NCI-H2171 treated with DMSO at 0.1 percent for 48 hours (cell line): ENCODE results near the gene ARHGEF7.
"Not testable (repeated sequence)": the region's sequence is repeated elsewhere in the genome, so short reads cannot be mapped to it uniquely, and the experiment has no call there.

Experiments
- DNase-seq: peaks from one replicate; lab custom pipeline; 2025; lab: John Stamatoyannopoulos, UW

Gene ARHGEF7

GRCh38 chr13:111171629-111172028, 56.5 kb downstream of the ARHGEF7 start:
- no peak for DNase-seq

GRCh38 chr13:111174377-111175114, 59.4 kb downstream of the ARHGEF7 start:
- peak; percentile 70 for DNase-seq

DNA sequence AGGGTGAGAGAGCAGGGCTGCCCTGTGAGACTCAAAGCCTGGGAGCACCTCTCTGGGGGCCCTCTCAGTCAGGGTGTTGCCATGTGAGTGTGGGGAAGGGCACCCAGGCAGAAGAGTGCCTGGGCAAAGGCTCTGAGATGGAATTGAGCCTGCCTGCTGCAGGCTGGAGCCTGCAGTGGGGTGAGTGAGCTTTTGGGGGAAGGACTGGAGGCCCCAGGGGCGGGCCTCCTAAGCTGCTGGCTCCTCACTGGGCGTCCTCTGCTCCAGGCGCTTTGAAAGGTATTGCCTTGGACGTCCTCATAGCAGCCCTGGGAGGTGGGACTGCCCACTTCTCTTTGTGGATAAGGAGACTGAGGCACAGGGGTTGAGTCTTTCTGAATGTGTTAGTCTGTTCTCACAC, 60.3 kb downstream of the ARHGEF7 start:
- no peak for DNase-seq

- DNase-seq, result no peak
These were observed 60.8 kb downstream of the ARHGEF7 start for GRCh38 chr13:111175935-111176334.

- no peak for DNase-seq
These were observed 61.3 kb downstream of the ARHGEF7 start for GRCh38 chr13:111176421-111176820.

- DNase-seq, result peak; percentile 33
These were observed 62.1 kb downstream of the ARHGEF7 start for GRCh38 chr13:111177081-111177711.

DNA sequence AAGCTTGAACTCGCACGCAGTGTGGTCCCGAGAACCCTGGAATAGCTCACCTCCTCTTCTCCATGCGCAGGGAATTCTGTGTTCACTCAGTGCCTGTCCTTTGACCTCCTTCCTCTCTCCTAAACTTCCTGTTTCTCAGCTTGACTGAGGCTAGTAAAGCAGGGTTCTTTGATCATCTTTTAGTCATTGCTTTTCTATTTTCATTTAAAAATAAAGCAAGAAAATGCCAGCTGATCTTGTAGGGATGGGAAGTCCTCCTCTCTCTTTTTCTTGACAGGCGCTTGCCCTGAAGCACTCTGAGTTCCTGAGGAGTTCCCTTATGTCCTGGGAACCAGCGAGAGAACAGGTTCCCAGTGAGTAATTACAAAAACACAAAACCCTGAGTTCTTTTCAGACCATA, 62.8 kb downstream of the ARHGEF7 start:
- DNase-seq, result no peak

GRCh38 chr13:111178402-111178801, 63.3 kb downstream of the ARHGEF7 start:
- no peak for DNase-seq

DNA sequence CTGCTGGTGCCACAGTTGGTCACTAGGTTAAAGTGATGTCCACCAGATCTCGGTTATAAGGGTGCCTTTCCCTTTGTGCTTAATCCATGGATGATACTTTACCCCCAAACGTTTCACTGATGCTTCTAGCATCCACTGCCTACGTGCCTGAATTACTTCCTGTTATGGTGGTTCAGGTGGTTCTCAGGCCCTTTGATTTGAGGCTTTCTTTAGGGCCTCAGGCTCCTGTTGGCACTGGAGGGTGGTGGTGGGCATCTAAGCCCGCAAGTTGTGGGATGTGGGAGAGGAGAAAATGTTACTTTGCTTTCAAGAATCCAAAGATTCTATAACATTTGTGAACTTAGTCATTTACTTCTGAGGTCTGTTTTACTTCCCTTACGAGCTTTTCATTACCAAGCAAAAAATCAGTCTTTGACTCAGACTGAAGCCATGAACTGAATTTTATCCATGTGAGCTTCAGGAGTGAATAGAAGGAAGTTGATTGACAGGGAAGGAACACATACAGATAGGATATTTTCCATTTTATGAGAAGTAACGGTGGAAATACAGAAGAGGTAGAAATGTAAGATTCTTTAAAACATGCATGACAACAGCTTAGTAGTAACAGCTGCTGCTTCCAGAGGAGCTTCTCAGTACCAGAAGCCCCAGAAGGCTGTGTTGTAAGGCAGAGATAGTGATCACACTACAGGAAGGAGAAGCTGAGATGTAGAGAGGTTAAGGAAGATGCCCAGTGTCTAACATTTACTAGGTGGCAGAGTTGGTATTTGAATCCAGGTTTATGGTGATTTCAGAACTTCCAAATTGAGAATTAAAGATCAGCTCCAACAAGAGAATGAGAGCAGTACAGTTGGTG, 65.0 kb downstream of the ARHGEF7 start:
- peak; percentile 40 for DNase-seq

DNA sequence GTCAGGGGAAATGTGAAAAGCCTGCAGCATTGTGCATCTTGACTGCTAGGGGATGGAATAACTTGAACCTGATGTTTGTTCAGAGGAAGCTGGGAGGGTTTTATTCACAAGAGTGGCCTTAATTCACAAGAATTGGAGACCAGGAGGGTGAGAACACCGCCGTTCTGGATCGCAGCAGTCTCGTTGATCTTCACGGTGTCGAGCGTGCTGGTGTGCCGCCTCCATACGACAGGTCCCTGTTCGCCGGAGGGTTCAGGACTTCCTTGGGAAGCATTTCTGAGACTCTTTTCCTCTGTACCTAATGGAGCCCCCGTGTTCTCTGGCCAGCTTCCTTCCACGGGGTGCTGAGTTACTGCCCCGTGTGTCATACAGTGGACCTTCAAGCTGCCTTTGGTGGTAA, 66.9 kb downstream of the ARHGEF7 start:
- DNase-seq, result no peak

GRCh38 chr13:111183087-111183645, 68.1 kb downstream of the ARHGEF7 start:
- DNase-seq, result no peak

DNA sequence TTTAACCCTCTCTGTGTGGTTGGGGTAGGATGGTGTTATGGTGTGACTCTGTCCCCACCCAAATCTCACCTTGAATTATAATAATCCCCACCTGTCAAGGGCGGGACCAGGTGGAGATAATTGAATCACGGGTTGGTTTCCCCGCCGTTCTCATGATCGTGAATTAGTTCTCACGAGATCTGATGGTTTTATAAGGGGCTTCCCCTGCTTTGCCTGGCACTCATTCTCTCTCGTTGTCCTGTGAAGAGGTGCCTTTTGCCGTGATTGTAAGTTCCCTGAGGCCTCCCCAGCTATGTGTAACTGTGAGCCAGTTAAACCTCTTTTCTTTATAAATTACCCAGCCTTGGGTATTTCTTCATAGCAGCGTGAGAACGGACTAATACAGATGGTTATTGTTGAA, 68.8 kb downstream of the ARHGEF7 start:
- DNase-seq, result no peak

DNA sequence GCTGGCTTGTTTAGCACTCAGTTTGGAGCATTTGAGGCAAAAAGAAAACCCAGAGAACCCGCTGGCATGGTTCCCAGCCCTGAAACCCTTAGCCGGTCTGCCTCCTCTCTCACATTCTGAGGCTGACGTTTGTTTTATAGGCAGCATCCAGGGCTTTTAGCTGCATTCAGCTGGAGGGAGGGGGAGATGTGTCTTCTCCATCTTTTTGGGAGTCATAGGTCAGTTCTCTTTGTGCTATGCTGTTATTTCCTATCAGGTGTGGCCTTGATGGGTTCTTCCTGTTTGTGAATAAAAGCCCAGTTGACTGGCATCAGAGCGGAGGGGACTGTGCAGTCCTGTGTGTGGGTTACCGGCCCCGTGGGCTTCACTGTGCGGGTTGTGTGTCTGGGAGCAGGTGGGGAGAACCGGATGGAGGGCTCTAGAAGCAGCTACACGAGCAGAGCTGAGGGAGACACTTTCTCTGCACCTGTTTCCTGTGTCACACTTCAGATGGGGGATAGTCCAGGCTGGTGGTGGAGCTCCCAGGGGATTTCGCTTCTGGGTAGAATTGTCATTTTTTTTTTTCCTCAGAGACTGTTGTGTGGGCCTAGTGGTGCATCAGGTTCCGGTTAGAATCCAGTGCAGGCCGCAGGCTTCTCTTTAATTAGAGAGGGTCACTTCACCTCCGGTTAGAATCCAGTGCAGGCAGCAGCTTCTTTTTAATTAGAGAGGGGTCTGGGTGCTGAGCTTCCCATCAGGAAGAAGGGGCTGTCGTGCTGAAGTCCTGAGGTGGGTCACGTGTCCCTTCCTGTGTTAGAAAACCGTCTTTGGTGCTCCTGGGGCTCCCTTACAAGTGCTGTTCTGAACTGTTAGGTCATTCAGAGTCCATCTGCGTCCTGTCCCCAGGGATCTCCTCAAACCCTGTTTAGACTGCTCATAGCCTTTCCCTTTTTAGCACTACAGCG, 69.6 kb downstream of the ARHGEF7 start:
- peak; percentile 73 for DNase-seq

DNA sequence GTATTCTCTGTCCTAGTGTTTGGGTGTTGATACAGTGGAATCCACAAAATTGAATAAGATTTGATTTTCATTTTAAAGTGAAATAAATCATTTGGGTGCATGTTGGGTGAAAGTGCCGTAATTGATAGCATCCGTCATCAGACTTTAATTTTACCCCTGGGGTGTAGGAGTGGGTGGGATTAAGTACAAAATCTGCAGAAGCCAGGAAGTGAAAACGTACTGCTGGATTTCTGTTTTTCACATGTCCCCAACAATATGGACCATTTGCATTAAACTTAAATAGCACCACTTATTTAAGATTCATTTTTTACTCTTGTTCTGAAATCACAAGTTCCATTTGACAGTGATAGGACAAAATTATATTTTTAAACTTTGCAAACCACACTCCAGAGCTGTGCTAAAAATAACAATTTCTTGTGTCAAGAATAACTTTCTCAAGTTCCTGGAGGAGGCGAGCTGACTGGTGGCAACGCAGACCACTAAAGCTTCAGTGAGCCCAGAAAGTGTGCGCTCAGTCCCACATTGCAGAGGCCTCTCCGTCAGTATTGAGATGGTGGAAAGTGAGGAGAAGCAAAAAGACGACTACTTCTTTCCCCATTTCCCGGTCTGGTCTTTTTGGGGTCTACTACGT, 71.3 kb downstream of the ARHGEF7 start:
- no peak for DNase-seq

DNA sequence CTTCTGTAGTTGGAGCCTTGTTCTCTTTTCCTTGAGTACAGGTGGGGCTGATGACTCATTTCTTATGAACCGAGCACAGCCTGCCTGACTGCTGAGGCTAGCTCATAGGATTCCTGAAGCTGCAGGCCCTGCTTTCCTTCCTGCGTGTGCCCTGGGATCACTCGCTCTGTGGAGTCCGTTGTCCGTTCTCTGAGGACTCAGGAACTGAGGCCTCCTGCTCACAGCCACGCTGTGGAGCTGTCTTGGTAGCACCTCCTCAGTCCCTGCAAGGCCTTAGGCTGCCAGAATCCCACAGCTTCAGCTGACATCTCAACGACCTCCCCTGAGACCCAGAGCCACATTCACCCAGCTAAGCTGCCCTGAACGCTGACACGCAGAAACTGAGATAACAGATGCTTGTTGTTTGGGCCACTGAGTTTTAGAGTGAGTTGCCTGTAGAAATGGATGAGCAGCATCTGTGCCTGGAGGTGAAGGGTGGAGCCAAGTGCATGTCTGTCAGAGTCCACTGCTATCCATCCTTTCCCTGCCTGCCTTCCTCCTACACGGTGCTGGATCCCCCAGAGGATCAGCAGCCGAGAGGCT, 72.9 kb downstream of the ARHGEF7 start:
- DNase-seq, result peak; percentile 99

GRCh38 chr13:111189064-111189505, 74.0 kb downstream of the ARHGEF7 start:
- not testable (repeated sequence) for DNase-seq

DNA sequence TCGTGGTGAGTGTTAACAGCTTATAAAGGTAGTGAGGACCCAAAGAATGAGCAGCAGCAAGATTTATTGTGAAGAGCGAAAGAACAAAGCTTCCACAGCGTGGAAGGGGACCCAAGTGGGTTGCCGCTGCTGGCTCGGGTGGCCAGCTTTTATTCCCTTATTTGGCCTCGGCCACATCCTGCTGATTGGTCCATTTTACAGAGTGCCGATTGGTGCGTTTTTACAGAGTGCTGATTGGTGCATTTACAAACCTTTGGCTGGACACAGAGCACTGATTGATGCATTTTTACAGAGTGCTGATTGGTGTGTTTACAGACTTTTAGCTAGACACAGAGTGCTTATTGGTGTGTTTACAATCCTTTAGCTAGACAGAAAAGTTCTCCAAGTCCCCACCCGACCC, 74.4 kb downstream of the ARHGEF7 start:
- DNase-seq, result not testable (repeated sequence)

DNA sequence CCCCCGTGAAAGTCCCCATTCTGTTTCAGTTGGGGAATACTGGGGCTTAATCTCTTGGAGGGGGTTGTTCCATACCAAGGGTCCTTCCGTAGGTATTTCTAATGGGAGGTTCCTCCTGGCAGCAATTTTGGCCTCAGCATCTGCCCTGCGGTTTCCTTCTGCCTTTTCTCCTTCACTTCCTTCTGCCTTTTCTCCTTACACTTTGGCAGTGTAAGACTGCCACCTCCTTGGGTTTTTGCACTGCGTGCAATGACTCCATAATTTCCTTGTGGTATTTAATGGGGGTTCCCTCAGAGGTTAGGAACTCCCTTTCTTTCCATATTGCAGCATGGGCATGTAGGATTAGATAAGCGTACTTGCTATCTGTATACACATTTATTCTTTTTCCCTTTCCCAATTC, 78.1 kb downstream of the ARHGEF7 start:
- not testable (repeated sequence) for DNase-seq

GRCh38 chr13:111194651-111195050, 79.5 kb downstream of the ARHGEF7 start:
- DNase-seq, result not testable (repeated sequence)

DNA sequence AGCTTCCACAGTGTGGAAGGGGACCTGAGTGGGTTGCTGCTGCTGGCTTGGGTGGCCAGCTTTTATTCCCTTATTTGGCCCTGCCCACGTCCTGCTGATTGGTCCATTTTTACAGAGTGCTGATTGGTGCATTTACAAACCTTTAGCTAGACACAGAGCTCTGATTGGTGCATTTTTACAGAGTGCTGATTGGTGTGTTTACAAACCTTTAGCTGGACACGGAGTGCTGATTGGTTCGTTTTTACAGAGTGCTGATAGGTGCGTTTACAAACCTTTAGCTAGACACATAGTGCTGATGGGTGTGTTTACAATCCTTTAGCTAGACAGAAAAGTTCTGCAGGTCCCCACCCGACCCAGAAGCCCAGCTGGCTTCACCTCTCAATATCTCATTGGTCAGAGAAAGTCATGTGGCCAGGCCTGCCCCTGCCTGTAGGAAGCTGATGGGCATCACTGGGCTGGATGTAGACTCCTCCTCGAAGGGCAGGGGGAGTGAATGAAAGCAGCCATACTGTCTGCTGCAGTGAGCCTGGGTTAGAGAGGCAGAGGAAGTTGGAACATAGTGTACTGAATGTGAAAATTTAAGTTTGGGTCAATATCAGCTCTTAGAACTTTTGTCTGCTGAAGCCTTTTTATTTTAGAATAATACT, 83.7 kb downstream of the ARHGEF7 start:
- not testable (repeated sequence) for DNase-seq
